SKM-1 (cell line): ENCODE data around the gene ZNF225.
"Not testable (repeated sequence)": the region's sequence is repeated elsewhere in the genome, so short reads cannot be mapped to it uniquely, and the experiment has no call there.

Source experiments
- DNase-seq: peaks from one replicate; lab custom pipeline; 2025; ENCODE audit not compliant: unreplicated experiment; lab: John Stamatoyannopoulos, UW

The ZNF225 gene

DNA sequence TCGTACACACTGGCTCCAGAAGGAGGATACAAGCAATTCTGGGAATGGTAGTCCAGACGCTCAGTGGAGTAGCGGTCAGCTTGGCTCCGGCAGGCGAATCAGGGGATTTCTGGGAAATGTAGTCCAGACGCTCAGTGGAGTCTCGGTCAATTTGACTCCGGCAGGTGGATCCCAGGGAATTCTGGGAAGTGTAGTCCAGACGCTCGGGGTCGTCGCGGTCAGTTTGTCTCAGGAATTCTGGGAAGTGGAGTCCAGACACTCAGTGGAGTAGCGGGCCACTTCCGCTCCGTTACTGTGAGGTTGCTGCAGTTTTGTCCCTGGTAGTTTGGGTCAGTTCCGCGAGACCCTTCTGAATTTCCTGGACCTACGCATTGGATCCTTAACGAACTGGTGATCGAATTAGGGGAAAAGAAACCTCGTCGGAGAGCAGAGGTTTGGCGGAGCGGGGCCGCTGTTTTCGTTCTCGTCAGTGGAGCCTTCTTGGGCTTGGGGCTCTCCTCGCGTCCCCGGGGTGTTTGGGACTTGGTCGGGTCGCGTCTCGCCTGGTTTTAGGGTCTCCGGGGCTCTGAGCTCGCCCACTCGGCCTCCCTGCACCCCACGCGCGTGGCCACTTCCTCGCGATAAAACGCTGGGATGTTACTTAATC is at the start of gene ZNF225:
Gene ZNF225, plus strand, starts transcription at position 262 of the 646 bp plus-strand sequence. CDS start 2,429 bp downstream, outside the sequence.
- peak; percentile 70 for DNase-seq

DNA sequence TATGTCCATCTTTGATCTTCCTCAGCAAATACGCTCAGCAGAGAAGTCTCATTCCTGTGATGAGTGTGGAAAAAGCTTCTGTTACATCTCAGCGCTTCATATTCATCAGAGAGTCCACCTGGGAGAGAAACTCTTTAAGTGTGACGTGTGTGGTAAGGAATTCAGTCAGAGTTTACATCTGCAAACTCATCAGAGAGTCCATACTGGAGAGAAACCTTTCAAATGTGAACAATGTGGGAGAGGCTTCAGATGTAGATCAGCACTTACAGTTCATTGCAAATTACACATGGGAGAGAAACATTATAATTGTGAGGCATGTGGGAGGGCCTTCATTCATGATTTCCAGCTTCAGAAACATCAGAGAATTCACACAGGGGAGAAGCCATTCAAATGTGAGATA is 46.9 kb upstream of the ZNF225 start:
- DNase-seq: no peak

DNA sequence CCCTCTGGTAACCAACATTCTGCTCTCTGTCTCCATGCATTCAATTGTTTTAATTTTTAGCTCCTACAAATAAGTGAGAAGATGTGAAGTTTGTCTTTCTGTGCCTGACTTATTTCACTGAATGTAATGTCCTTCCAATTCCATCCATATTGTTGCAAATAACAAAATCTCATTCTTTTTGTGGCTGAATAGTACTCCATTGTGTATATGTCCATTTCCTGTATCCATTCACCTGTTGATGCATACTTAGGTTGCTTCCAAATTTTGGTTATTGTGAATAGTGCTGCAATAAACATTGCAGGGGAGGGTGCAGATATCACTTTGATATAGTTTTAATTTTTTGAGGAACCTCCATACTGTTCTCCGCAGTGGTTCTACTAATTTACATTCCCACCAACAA is 43.8 kb upstream of the ZNF225 start:
- no peak for DNase-seq

DNA sequence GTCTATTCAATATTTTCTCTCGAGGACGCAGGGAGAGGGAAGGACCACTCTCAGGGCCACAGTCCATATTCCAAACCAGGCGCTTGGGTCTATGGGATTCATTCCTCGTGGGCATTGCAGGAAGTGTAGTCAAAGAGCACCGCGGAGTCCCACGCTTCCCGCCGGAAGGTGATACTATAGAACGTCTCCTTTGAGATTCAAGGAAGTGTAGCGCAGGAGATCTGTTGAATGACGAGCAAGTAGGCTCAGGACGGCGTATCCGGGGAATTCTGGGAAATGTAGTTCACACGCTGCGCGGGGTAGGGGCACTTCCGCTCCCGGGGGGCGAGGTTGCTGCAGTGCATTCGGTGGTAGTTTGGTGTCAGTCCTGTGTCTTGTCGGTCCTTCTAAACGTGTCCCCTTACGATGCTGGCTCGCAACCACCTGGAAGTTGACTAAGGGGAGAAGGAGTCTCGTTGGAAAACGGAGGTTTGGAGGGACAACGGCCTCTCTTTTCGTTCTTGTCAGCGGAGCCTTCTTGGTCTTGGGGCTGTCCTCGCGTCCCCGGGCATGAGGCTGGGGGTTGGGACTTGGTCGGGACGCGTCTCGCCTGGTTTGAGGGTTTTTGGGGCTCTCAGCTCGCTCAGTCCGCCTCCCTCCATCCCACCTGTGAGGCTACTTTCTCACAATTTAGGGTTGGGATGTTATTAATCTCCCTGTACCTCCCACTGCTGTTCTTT is 41.2 kb upstream of the ZNF225 start, which contains the start of gene ZNF284:
Gene ZNF284, plus strand, starts transcription at position 336 of the 719 bp plus-strand sequence. CDS start 4,231 bp downstream, outside the sequence.
- DNase-seq: peak; percentile 11

DNA sequence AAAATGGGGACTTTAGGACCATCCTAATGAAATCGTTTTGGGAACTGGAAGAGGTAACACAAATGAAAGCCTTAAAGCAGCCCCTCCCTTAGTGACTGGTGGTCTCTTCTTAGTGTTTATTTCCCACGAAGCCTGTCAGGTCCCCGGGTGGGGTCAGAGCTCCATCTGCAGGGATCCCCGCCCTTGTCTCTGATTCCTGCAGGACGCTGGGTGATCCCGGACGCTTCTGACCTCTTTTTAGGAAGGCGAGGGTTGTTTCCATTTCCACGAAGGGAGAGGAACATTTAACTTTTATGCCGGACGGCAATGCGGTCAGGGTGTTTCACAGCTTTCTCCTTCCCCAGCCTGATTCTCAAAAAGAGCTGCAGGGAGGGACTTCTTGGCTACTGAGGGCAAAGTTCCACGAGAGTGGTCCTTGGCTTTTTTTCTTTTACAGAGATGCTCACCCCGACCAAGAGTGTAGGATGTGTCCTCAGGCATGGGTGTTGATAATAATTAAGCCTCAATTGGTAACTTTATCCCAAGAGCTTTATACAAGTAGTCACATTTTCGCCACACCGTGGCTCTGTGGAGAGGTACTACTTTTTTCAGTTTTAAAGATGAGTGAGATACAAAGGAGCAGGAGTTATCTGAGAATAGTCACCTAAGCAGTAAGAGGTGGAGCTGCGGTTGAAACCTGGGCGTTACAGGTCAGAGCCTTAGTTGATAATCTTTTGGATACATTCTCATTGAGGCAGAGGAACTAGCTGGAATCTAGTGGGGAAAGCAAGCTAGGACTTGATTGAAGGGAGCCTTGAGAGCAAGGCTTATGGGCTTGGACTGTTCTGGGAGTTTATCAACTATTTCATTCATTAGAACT is 40.4 kb upstream of the ZNF225 start:
- DNase-seq: no peak

DNA sequence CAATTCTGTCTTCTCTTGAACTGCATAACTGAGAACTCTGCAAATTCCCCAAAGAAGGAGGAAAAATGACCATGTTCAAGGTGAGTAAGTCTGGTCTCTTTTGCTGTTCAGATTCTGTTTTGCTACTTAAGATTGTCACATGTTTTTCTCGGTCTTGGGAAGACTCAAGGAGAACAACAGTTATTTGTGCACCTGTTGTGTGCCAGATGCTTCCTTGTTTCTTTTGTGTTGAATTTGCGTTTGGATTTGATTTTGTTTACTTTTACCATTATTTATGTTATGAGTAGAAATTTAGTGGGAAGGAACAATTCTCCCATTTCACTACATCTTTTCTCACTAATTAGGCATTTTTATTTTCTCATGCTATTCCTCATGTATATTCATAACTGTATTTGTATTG is 36.9 kb upstream of the ZNF225 start:
- DNase-seq: no peak

DNA sequence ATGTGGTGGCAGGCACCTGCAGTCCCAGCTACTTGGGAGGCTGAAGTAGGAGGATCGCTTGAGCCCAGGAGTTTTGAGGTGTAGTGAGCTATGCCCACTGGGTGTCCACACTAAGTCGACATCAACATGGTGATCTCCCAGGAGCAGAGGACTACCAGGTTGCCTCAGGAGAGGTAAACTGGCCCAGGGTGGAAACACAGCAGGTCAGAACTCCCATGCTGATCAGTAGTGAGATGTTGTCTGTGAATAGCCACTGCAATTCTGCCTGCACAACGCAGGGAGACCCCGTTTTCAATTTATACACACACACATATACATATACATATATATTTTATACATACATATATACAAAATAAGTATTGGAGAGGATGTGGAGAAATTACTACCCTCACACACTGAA is 21.1 kb upstream of the ZNF225 start:
- no peak for DNase-seq

DNA sequence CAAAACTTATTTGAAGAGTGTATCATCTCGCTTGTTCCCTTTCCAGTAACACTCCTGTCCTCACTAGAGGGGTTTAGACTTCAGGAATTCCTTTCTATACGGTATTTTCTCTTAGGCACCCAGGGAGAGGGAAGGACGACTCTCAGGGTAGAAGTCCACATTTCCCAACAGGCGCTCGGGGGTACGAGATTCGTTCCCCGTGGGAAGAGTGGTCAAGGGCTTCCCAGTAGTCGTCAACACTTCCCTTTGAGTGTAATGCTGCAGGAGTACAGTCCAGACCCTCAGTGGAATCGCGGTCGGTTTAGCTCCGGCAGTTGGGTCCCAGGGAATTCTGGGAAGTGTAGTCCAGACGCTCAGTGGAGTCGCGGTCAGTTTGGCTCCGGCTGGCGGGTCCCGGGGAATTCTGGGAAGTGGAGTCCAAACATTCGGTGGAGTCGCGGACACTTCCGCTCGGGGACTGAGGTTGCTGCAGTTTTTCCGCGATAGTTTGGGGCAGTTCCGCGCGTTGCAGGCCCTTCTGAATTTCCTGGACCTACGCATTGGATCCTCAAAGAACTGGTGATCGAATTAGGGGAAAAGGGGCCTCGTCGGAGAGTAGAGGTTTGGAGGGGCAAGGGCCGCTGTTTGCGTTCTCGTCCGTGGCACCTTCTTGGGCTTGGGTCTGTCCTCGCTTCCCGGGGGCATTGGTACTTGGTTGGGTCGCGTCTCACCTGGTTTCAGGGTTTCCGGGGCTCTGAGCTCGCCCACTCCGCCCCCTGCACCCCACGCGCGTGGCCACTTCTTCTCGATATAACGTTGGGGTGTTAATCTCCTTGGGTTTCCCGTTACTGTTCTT is 19.1 kb upstream of the ZNF225 start, which contains the start of gene ZNF224:
Gene ZNF224, plus strand, starts transcription at position 431 of the 835 bp plus-strand sequence. CDS start 3,513 bp downstream, outside the sequence.
- DNase-seq: peak; percentile 41

DNA sequence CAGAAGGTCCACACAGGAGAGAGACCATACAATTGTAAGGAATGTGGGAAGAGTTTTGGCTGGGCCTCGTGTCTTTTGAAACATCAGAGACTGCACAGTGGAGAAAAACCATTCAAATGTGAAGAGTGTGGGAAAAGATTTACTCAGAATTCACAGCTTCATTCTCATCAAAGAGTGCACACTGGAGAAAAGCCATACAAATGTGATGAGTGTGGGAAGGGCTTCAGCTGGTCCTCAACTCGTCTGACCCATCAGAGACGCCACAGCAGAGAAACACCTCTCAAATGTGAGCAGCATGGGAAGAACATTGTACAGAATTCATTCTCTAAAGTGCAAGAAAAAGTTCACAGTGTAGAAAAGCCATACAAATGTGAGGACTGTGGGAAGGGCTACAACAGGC is 5.4 kb upstream of the ZNF225 start:
- no peak for DNase-seq

DNA sequence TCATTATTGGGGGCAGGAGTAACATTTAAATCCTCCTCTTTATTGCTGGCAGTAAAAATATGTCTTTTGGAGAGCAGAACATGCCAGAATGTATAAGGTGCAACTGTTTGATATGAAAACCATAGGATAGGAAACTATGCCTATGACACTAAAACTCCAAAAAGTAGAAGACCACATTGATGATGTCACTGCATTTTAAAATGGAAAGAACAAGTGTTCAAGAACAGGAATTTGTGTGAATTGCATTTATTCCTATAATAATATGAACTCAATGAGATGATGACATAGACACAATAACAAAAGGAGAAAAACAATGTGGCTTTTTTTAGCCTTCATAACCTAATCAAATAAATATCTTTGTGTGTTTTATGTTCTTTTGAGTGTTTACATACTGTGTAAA is 3.7 kb upstream of the ZNF225 start:
- no peak for DNase-seq

DNA sequence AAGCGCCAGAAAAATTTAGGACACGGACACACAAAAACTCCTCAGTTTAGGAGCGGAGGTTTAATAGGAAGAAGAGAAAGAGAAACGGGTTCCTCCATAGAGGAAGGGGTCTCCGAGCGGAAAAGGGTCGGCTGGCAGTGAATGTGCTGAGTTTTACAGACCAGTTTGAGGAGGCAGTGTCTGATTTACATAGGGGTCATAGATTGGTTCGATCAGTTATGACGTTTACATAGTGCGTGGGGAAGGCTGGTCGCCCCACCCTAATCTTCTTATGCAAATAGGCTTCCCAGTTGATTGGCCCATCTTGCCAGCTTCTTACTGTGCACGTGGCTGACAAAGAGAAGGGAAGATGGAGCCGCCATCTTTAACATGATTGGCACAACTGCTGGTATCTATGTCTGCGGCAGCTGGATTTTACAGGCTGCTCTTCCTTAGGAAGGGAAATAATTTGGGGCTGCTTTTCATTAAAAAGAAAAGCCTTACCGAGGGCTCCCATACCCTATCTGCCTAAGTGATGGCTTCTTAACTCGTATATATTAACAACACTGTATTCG is 1.2 kb upstream of the ZNF225 start:
- no peak for DNase-seq

DNA sequence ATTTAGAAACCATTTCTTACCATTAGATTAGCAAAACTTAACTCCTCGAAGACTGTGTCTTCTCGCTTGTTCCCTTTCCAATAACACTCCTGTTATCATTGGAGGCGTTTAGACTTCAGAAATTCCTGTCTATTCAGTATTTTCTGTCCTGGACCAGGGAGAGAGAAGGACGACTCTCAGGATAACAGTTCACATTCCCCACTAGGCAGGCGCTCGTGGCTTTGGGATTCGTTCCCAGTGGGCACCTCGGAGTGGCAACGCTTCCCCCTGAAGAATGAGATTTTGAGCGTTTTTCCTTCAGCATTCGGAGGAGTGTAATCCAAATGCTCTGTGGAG is 429 bp upstream of the ZNF225 start:
- DNase-seq: no peak

DNA sequence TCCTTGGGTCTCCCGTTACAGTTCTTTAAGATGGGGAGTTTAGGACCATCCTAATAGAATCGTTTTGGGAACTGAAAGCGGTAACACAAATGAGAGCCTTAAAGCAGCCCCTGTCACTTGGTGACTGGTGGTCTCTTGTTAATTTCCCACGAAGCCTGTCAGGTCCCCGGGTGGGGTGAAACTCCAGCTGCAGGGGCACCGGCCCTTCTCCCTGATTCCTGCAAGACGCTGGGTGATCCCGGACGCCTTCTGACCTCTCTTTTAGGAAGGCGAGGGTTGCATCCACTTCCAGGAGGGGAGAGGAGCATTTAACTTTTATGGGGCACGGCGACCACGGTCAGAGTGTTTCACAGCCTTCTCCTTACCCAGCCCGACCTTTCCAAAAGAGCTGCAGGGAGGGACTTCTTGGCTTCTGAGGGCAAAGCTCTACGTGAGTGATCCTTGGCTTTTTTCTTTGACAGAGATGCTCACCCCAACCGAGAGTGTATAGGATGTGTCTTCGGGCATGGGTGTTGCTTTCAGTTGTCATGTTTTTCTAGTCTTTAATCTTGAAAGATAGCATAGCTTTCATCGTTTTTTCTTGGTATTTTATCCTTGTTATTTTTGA is 688 bp downstream of the ZNF225 start:
- no peak for DNase-seq

DNA sequence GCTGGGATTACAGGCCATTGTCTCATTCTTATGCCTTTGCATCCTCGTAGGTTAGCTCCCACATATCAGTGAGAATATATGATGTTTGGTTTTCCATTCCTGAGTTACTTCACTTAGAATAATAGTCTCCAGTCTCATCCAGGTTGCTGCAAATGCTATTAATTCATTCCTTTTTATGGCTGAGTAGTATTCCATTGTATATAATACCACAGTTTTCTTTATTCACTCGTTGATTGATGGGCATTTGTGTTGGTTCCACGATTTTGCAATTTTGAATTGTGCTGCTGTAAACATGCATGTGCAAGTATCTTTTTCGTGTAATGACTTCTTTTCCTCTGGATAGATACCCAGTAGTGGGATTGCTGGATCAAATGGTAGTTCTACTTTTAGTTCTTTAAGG is 8.0 kb downstream of the ZNF225 start:
- not testable (repeated sequence) for DNase-seq

DNA sequence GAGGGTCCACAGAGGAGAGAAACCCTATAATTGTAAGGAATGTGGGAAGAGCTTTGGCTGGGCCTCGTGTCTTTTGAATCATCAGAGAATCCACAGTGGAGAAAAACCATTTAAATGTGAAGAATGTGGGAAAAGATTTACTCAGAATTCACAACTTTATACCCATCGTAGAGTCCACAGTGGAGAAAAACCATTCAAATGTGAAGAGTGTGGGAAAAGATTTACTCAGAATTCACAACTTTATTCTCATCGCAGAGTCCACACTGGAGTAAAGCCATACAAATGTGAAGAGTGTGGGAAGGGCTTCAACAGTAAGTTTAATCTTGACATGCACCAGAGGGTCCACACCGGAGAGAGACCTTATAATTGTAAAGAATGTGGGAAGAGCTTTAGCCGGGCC is 18.8 kb downstream of the ZNF225 start:
- no peak for DNase-seq

DNA sequence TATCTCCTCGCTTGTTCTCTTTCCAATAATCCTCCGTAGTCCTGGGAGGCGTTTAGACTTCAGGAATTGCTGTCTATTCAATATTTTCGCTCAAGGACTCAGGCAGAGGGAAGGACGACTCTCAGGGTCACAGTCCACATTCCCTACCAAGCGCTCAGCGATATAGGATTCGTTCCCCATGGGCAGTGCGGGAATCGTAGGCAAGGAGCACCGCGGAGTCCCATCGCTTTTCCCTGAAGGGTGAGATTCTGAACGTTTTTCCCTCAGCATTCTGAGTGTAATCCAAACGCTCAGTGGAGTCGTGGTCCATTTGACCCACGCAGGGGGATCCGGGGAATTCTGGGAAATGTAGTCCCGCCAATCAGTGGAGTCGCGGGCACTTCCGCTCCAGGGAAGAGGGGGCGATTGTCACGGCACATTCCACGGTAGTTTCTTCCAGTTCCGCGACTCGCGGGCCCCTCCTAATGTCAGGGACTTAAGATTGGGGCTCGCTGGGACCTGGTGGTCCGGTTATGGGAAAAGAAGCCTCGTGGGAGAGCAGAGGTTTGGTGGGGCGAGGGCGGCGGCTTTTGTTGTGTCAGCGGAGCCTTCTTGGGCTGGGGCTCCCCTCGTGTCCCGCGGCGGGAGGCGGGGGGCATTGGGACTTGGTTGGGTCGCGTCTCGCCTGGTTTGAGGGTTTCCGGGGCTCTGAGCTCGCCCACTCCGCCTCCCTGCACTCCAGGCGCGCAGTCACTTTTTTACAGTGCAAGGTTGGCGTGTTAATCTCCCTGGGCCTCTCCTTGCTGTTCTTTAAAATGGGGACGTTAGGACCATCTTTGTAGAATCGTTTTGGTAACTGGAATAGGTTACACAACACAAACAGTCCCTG is 28.2 kb downstream of the ZNF225 start, which contains the start of gene ZNF234:
Gene ZNF234, plus strand, starts transcription at position 364 of the 868 bp plus-strand sequence. CDS start 3,079 bp downstream, outside the sequence.
- no peak for DNase-seq

DNA sequence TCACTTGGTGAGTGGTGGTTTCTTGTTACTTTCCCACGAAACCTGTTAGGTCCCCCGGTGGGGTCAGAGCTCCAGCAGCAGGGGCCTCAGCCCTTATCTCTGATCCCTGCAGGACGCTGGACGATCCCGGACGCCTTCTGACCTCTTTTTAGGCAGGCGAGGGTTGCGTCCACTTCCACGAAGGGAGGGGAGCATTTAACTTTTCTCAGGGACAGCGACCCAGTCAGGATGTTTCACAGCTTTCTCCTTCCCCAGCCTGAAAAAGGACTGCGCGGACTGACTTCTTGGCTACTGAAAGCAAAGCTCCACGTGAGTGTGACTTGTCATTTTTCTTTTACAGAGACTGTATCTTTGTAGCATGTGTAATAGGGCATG is 28.8 kb downstream of the ZNF225 start:
- DNase-seq: no peak

DNA sequence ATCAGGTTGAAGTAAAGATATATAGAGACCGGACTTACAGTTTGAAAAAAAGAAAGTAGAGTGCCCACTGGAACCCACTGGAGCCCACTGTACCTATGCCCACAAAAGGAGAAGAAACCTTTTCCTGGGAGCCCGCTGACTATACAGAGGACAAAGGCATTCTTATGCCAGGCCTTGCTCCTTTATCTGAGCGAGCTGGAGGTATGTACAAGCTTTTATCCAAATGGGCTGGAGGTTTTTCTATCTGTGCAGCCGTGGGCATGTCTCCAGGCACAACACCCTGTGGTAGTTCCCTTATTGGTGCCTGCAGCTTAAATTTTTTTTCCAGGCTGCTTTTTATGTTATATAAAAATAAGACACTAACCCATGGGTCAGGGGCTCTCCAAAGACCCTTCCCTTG is 36.6 kb downstream of the ZNF225 start:
- DNase-seq: no peak

DNA sequence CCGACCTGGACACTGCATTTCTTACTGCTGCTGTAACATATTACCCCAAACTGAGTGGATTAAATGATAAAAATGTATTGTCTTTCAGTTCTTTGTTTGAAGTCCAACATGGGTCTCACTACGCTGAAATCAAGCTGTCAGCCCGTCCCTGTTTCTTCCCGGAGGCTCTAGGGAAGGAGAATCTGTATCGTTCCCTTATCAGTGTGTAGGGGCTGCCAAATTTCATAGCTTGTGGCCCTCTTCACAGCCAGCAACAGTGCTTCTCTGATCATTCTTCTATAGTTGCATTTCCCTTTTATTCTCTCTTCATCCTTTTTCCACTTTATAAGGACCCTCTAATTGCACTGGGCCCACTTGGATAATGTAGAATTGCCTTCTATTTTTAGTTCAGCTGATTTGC is 38.3 kb downstream of the ZNF225 start:
- no peak for DNase-seq
